A549 treated with dexamethasone at 1 μM for 4 hours (cell line): ENCODE measurements around the gene EFCAB7. TPM values are rescaled to one million over a fixed set of nuclear protein-coding genes. Genes with fewer than 3 reads are reported as not detected.

ENCODE experiments used
- total RNA-seq: library from RNA; stranded (reverse); fragments of 200-300 nt; extraction: Qiagen RNA extraction; gene quantifications from 5 replicates; pipeline ENCODE4 v1.2.3, GENCODE V29; 2022

The EFCAB7 gene, protein sequence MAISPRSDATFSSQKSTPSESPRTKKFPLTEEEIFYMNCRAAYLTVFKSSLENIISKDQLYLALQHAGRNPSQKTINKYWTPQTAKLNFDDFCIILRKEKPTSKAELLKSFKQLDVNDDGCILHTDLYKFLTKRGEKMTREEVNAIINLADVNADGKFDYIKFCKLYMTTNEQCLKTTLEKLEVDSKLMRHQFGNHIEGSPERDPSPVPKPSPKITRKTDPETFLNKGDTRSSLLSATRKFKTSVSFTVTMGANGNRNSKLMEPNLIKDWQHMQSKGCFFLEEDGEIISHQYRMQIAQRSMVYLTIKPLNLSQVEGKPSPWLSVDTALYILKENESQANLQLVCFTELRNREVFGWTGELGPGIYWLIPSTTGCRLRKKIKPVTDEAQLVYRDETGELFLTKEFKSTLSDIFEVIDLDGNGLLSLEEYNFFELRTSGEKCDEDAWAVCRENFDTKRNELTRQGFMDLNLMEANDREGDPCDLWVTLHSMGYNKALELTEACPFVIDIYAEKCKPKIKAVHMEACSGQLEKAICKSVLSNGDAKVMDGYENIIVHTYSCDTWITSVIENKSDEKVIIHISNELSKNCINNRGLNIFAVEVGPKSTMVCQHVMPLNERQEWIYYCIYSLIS
- total RNA-seq = 2.0 to 2.7 TPM (median 2.4 TPM) in 5 replicates

DNA sequence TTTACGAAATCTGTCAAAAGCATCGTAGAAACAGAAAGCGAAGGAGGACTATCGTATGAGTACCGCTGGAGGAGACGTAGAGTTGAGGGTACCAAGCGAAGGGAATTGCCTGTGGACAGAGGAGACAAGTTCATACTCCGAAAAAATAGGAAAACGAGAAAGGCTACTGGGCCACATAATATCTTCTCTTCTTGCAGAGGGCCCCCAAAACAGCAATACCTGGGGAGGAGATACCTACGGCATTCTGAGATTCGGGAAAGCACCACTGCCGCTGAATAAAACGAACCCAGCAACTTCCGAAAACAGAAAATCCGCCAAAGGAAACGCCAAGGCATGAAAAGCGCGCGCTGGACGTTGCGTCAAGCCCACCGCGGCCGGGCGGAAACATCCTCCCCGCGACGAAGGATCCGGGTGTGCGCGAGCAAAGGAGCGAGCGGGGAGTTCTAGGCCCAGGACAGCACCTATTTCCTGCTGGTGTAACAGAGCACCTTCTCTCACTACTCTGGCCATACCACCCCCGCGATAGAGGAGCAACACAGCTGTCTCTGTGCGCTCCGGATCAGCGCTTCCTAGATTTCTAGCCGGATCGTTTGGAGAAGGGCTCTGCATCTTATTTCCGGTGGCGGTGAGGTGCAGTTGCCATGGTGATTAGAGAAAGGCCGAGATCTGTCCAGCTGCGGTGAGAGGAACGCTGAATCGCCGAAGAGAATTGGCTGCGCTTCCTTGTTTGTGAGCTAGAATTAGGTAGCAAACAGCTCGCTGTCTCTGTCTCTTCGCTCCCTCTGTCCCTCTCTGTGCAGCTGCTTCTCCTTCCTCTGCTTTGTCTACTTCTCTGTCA lies at the start of gene EFCAB7, which contains the start of gene ITGB3BP:
TSS of gene EFCAB7 (plus strand) at position 635 of the 838 bp plus-strand sequence. CDS start 2,048 bp downstream, outside the sequence.
TSS of gene ITGB3BP (minus strand) at position 335 of the 838 bp plus-strand sequence. CDS start at position 243, 92 bp downstream.

GRCh38 chr1:63593303-63593885 lies 70.1 kb downstream of the EFCAB7 start, which contains the start of gene PGM1:
Gene PGM1 (plus strand): TSS chr1:63593411. CDS start chr1:63593489, 78 bp downstream.

Other genes starting within 250 kb of the EFCAB7 start
- 0.52 to 0.91 TPM (median 0.70 TPM) in 5 replicates for gene FOXD3, start 201.0 kb upstream of the EFCAB7 start, total RNA-seq
- 4.6 to 6.5 TPM (median 6.1 TPM) in 5 replicates for gene ALG6, start 155.9 kb upstream of the EFCAB7 start, total RNA-seq
- gene ITGB3BP, start 300 bp upstream of the EFCAB7 start, total RNA-seq = 21.3 to 26.3 TPM (median 24.0 TPM) in 5 replicates
- 35.6 to 39.0 TPM (median 38.8 TPM) in 5 replicates for gene PGM1, start 69.9 kb downstream of the EFCAB7 start, total RNA-seq